Hippocampal formation (tissue), 2 donors: ENCODE results near the gene ERC1.
"Not testable (repeated sequence)": the region's sequence is repeated elsewhere in the genome, so short reads cannot be mapped to it uniquely, and the experiment has no call there.

Experiments used
- DNase-seq, 2 donors: peaks; one replicate each; lab custom pipeline; 2025; lab: John Stamatoyannopoulos, UW

Gene ERC1

DNA sequence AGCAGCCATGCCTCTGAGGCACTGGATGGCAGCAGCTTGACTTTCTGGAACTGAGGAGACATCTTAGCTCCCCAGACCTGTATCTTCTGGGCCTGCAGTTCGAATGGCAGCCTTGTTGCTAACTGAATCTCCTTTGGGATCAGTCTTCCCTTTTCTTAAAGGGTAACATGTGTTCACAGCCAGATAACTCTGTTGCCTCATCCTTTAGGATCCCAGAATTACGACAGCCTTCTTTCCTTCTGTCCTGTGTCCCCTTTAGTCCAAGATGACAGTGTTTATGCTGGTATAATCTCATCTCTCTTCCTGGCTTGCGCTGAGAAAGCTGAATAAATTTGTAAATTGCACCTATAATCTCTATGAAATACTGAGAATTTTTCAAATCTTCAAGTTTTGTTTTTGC, 9.1 kb upstream of the ERC1 start:
- no peak for DNase-seq

DNA sequence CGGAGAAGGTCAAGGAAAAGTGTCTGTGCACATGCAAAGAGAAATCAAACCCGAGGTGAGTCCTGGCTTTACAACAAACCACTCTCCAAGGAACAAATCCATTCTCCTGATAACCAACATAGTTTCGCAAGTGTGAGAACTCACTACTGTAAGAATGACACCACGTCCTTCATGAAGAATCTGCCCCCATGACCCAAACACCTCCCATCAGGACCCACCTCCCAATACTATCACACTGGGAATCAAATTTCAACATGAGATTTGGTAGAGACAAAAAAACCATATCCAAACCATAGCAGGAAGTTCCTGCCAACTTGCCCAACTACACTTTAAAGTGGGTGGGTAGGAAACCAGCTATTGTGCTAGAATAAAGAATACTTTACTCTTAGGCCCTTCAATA, 2.4 kb upstream of the ERC1 start:
- DNase-seq = no peak

DNA sequence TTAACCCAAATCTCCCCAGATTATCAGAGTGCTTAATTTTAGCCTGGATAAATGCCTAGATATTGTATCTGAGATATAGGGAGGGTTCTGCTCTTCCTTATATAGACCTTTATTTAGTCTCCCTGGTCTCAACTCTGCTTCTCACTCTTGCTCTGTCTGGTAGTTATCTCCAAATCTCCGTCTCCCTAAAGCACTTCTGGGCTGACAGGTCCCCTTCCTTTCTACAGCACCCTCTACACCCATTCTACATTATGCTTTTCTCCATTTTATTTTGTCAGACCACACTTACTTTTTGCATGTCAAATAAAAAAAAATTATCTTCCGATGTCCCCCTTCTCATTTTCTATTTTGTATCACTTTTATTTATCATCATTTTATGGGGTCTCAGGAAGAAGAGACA, 2.0 kb upstream of the ERC1 start:
- no peak for DNase-seq

DNA sequence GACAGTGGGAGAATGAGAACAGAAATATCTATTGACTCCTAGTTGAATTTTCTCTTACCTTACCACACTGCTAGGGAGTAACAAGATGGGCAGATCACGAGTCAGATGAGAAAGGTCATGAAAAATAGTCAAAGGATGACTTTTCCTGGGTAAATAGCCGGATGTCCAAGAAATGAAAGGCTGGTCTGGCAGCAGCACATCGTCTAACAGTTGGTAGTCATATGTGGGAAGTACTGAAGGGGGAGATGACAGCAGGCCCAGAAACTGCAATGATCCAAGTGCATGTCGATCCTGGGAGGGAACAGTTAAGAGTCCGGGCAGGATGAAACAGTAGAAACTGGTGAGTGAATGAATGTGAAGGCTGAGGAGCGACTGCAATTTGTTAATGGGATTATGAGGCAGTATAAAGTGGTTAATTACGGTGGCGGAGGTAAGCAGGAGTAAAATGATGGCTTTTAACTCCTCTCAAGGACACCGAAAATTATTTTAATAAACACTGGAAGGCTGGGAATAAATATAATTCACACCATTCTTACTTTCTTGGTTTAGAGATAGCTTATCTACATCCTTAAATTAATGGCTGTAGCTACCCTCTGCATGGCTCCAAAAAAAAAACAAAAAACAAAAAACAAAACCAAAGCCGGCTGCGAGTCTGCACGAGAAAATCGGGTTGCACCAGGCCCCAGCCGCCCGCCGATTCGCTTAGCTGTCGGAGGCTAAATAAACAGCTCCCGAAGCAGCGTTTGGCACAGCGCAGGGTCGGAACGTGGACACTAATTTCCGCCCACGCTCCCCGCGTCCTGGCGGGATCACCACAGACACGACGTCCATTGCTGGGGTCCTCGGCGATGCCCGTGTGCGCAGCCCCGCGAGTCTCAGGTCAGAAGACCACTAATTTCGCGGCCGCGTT, 1.0 kb upstream of the ERC1 start:
- peak; percentile 44 to 60 for DNase-seq

DNA sequence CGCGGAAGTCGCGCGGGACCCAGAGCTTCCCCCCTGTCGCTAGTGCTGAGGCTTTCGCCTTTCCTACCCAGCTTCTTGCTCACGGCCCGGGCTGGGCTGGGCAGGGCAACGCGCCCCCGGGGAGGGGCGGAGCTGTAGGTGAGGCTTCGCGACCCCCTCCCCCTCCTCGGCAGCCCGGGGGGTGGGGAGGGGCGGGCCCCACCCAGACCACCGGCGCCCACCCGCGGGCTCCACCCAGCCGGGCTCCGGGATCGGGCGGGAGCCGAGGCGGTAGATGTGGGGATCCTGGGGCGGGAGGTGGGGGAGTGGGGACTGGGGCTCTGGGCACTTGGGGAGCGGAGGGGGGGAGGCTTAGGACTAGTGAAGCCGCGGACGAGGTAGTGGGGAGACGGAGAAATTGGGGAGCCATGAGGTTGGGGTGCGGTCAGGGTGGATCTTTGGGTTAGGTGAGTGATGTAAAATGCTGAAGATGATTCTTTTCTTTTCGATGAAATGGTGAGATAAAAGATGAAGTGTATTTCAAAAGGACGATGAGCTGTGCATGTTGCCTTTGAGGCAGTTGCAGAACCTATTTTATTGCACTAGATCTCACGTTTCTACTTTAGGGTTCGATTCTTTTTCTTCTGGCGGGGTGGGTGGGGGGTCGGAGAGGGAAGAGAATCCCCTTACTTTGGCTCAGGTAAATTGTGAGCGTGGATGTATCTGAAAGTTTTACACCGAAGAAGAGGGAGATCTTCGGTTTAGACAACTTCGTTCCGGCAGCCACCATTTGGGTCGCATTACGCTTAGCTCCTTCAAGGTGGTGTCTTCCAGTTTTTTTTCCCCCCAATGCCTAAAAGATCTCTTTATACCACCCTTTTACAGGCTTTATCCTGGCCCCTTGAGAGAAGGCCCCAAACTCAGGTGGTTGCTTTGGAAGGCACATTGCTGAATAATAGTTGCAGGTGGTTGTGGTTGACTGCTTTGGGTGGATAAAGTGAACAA, 619 bp downstream of the ERC1 start:
- peak in 1 of 2 donors; percentile 63 for DNase-seq

DNA sequence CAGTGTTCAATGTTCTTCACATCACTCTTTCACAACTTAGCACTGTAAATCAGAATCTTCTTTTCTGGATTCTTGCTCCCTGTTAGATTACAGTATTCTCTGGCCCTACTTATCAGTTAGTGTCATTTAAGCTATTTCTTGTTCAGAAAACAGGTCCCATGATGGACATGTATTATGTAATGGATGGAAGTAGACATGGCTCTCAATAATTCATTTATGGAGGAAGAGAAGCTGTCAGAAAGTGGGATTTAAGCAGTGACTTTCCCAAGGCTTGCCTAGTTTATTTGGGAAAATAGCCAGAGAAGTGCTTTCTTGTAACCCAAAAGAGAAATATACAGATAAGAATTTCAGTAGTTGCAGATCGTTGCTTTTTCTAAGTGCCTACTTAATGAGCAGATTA, 1.6 kb downstream of the ERC1 start:
- DNase-seq = no peak

DNA sequence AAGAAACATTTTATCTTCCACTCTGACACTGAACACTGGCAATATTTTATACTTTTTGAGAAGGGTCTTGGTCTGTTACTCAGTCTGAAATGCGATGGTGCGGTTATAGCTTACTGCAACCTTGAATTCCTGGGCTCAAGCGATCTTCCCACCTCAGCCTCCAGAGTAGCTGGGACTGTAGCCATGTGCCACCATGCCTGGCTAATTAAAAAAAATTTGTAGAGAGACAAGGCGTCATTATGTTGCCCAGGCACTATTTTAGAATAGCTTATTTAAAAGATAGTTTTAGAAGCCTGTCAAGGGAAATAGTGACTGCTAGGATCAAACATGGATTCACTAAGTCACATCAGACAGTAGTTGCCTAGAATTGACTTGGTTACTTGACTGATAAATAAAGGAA, 5.9 kb downstream of the ERC1 start:
- DNase-seq = no peak

DNA sequence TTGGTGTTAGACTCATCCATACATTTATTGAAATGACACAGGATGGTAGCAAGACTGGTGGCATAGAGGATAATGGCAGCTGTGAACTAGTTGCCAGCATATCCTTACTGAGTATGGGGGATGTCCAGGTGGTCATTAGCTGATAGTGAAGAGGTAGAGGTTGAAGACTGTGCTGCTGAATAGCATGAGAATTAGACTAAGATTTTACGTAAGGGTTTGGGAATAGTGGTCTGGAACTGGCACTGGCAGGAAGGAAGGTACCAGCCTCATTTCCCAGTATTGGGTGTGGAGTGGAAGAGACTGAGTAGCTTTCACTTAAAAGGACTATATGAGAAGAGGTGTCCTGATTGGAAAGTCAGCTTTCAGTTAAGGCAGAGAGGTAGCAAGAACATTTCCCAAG, 6.5 kb downstream of the ERC1 start:
- no peak for DNase-seq

DNA sequence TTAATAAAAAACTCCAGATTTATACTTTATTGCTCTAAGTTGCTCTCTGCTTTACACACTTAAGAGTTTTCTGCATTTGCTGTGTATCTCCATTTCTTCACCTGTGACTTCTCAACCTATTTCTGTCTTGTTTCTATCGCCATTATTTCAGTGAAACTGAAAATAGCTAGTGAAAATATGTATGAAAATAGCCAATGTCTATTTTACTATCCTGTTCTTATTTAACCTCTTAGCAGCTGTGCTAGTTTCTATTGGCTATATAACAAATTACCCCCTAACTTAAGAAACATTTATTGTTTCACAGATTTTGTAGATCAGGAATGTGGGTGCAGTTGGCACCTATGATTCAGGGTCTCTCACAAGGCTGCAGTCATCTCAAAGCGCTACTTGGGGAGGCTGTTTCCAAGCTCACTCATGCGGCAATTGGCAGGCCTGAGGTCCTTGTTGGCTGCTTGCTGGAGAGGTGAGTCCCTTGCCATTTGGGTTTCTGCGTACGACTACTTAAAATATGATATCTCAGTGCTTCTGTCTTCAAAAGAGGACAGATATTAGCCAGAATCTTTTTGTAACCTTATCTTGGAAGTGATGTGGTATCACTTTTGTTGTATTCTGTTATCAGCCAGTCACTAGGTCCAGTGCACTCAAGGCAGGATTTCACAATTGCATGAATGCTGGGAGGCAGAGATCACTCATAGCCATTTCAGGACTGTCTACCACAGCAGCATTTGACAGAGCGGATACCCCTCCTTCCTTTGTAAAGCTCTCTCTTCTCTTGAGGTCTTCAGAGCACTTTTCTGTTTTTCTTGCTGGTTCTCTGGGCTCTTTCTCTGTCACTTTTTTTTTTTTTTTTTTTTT, 7.2 kb downstream of the ERC1 start:
- DNase-seq = no peak

DNA sequence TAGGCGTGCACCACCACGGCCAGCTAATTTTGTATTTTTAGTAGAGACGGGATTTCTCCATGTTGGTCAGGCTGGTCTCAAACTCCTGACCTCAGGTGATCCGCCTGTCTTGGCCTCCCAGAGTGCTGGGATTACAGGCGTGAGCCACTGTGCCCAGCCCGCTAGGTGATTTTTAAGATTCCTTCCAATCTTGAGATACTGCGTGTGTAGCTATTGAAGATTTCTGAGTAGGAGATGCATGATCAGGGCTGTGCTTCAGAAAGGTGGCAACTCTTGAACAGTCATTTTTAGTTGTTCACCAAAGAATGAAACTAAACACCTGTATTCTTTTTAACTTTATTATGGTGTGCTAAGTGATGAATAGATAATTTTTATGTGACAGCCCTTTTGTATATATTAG, 8.7 kb downstream of the ERC1 start:
- DNase-seq = not testable (repeated sequence)

DNA sequence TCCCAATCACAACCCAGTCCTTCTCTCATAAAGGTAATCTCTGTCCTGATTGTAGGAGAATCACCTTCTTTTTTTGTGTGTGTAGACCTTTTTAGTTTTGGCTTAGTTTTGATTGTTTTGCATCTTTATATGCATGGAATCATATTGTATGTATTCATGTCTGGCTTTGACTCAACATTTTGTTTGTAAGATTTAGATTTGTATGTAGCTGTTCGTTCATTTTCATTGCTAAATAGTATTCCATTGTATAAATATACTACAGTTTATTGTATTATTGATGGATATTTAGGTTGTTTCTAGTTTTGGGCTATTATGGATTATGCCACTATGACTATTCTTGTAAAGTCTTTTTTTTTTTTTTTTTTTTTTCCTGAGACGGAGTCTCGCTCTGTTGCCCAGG, 10.5 kb downstream of the ERC1 start:
- DNase-seq = no peak

DNA sequence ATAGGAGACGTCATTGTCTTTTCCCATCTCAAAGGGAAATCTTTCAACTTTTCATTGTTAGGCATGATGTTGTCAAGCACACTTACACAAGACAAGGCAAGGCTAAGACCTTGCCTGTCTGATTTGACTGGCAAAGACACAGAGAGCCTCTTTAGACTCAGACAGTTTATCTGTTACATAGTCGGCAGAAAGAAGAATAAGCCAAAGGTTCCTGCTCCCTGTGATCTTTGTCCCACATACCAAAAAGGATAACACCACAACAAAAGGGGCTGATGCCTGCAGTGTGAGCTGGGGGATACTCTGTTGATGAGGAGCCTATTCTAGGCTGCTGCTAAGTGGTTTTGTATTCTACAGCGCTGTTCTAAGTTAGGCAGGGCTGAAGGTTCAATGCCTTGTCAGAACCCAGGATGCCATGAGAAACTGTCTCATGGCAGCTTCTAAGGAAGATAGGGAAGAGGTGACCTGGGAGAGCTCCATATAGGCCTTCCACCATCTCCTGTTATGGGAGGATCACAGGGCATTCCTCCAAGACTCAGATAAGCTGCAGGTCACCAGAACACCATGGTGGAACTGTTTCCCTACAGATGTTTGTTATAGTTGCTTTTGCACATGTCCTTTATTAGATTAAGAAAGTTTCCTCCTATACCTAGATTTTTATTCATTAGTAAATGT, 12.7 kb downstream of the ERC1 start:
- DNase-seq = no peak

DNA sequence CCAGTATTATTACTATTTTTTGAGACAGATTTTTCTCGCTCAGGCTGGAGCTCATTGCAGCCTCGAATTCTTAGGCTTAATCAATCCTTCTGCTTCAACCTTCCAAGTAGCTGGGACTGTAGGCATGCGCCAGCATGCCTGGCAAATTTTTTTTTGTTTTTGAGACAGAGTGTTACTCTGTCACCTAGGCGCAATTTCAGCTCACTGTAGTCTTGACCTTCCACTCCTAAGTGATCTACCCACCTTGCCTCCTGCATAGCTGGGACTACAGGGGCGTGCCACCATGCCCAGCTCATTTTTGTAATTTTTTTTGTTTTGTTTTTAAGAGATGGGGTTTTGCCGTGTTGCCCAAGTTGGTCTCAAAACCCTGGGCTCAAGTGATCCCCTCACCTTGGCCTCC, 15.2 kb downstream of the ERC1 start:
- no peak for DNase-seq

DNA sequence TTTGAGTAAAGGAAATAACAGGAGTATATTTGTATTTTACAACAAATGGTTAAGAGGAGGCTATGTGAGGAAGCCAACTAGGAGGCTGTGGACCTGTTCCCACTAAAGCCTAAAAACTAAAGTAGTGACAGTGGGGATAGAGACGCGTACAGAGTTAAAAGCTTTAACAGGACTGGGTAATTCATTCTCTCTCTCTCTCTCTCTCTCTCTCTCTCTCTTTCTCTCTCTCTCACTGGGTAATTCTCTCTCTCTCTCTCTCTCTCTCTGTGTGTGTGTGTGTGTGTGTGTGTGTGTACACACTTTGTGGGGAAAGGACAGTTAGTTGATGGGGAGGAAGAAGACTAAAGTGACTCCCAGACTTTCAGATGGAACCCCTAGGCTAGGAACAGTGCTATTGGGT, 16.3 kb downstream of the ERC1 start:
- no peak for DNase-seq

DNA sequence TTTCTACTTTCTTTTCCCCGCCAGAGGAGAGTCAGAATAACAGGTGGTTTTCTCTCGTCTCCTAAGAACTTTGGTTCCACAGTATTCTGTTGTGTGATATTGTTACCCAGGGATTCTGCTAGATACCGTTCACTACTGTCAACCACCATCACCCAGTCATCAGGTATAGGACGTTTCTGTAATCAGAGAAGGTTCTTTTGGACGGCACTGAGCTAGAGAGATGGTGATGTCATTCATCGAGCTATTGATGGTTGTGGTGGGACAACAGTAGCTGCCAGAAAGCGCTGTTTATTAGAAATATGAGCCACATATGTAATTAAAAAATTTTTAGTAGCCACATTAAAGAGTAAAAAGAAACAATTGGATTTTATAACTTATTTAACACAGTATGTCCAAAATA, 17.0 kb downstream of the ERC1 start:
- DNase-seq = no peak

DNA sequence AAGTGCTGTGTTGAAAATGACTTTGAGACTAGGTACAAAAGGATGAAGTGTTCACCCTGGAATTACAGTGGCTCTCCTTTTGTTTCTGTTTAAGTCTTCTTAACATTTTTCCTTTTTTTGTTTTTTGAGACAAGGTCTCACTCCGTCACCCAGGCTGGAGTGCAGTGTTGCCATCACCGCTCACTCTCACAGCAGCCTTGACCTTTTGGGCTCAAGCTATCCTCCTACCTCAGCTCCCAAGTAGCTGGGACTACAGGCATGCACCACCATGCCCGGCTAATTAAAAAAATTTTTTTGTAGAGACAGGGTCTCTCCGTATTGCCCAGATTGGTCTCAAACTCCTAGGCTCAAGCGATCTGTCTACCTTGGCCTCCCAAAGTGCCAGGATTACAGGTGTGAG, 20.1 kb downstream of the ERC1 start:
- DNase-seq = no peak

DNA sequence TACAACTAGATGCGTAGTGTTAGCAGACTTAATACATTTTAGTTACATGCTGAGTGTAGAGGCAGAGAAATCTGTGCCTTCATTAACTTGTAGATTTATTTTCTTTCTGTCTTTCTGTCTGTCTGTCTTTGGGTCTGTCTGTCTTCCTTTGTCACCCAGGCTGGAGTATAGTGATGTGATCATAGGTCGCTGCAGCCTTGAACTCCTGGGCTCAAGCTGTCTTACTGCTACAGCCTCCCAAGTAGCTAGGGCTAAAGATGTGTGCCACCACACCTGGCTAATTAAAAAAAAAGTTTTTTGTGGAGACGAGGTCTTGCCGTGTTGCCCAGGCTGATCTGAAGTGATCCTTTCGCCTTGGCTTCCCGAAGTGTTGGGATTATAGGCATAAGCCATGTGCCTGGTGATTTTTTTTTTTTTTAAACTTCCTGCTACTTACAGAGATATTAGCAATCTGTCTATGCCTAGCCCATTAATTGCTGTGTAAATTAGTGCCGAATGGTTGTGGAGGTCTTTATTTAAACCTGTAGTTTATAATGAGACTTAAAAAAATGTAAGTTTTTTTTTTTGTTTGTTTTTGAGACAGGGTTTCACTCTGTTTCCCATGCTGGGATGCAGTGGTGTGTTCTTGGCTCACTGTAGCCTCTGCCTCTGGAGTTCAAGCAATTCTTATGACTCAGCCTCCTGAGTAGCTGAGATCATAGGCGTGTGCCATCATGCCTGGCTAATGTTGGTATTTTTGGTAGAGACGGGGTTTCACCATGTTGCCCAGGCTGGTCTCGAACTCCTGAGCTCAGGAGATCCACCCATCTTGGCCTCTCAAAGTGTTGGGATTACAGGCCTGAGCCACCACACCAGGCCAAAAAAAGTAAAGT, 22.8 kb downstream of the ERC1 start:
- DNase-seq = no peak

DNA sequence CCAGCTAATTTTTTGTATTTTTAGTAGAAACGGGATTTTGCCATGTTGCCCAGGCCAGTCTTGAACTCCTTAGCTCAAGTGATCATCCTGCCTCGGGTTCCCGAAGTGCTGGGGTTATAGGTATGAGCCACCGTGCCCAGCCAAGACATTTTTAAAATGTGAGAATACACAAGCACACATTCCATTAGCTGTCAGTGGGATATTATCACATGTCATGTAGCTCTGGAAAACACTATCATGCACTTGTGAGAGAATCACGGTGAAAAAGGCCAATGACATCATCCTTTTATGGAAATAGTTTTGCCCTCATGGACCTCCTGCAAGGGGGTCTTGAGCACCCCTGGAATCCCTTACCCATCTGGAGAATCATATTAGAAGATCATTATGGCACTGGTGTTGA, 28.3 kb downstream of the ERC1 start:
- DNase-seq = no peak

DNA sequence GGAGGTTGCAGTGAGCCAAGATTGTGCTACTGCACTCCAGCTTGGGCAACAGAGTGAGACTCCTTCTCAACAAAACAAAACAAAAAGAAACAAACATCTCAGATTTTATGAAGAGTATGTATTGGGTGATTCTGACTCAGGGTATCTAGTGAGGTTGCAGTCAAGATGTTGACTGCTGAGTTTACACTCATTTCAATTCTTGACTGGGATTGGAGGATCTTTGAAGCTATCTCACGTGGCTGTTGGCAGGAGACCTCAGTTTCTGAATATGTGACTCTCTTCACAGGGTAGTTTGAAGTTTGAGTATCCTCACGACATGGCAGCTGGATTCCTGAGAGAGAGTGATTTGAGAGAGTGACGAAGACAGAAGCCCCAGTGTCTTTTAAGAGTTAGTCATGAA, 29.4 kb downstream of the ERC1 start:
- no peak for DNase-seq
